Measurements from ENCODE around the gene KIAA1671. TPM values are rescaled to one million over a fixed set of nuclear protein-coding genes. Genes with fewer than 3 reads are reported as not detected.
A peak's percentile ranks its signal among the peaks of the same experiment; 100 is the strongest.
"Not testable (repeated sequence)": the region's sequence is repeated elsewhere in the genome, so short reads cannot be mapped to it uniquely, and the experiment has no call there.

Gene KIAA1671
- total RNA-seq (2022) (63.1 and 67.4 TPM in 2 replicates), Bru-seq, nascent RNA (percentile 79 among the genes with signal in this experiment), BruChase-seq, experiment 1, labeled RNA remaining after a 6-hour chase (percentile 83 among the genes with signal in this experiment), BruChase-seq, experiment 2, labeled RNA remaining after a 2-hour chase (percentile 81 among the genes with signal in this experiment)
- long read RNA-seq, full-length matches to known transcripts = 1 of 26 reads
- long read RNA-seq, partial matches to known transcripts = 1 of 26 reads
- long read RNA-seq, other reads (novel, unspliced or antisense) = 24 of 26 reads

- peak within 1 kb of the TSS; percentile 88 for H3K4me3 Mint-ChIP-seq (ENCODE audit: low read depth, unreplicated experiment)
- no peaks in the 10 kb centered on the region for H3K9me3 Mint-ChIP-seq (ENCODE audit: low read depth, unreplicated experiment)
- H3K27ac Mint-ChIP-seq (ENCODE audit: unreplicated experiment) = peak within 1 kb of the TSS; percentile 92
- intact Hi-C loops (cut with micrococcal nuclease; ENCODE audit: unreplicated experiment) = loop anchor here (1.0 to 5.0 kb wide), 2 partner anchors 75 to 96 kb away; no protein-coding TSS in a partner anchor
- TF ChIP-seq CTCF (IDR thresholded peaks at IDR 0.05; ENCODE audit: unreplicated experiment) = peak; percentile 98
- CTCF ChIA-PET = interaction anchor here (0.6 to 1.1 kb wide), 3 partner anchors 97 to 310 kb away, joined by 3 to 5 read pairs (median 3); no protein-coding TSS in a partner anchor
- peaks cover 27% of the 10 kb centered on the region for H3K36me3 Mint-ChIP-seq (ENCODE audit: insufficient read depth, unreplicated experiment)
- H3K27me3 Mint-ChIP-seq (ENCODE audit: unreplicated experiment) = no peaks in the 10 kb centered on the region
- peak; percentile 96 for DNase-seq
- no TSS peak for BruUV-seq (replicated peaks)
- peaks cover 37% of the 10 kb centered on the region for H3K4me1 Mint-ChIP-seq (ENCODE audit: low read depth, unreplicated experiment)
These were observed at the start of gene KIAA1671 for GRCh38 chr22:24951942-24952836. TSS of gene KIAA1671 (plus strand) at chr22:24952716. CDS start at chr22:25028000, 75,284 bp downstream.

GRCh38 chr22:24905909-24906308 is 46.6 kb upstream of the KIAA1671 start:
- no TSS peak for BruUV-seq (replicated peaks)
- H3K36me3 Mint-ChIP-seq (ENCODE audit: insufficient read depth, unreplicated experiment) = no peaks in the 10 kb centered on the region
- CTCF ChIA-PET = no interaction called here
- H3K9me3 Mint-ChIP-seq (ENCODE audit: low read depth, unreplicated experiment) = peaks cover 10% of the 10 kb centered on the region
- H3K4me3 Mint-ChIP-seq (ENCODE audit: low read depth, unreplicated experiment) = no peak overlapping the region
- H3K27ac Mint-ChIP-seq (ENCODE audit: unreplicated experiment) = no peak overlapping the region
- no peak for DNase-seq
- H3K4me1 Mint-ChIP-seq (ENCODE audit: low read depth, unreplicated experiment) = no peaks in the 10 kb centered on the region
- TF ChIP-seq CTCF (IDR thresholded peaks at IDR 0.05; ENCODE audit: unreplicated experiment) = no peak
- H3K27me3 Mint-ChIP-seq (ENCODE audit: unreplicated experiment) = no peaks in the 10 kb centered on the region
- intact Hi-C loops (cut with micrococcal nuclease; ENCODE audit: unreplicated experiment) = no loop called here

GRCh38 chr22:24907101-24907500 is 45.4 kb upstream of the KIAA1671 start:
- H3K9me3 Mint-ChIP-seq (ENCODE audit: low read depth, unreplicated experiment); intact Hi-C loops (cut with micrococcal nuclease; ENCODE audit: unreplicated experiment); H3K4me1 Mint-ChIP-seq (ENCODE audit: low read depth, unreplicated experiment); H3K36me3 Mint-ChIP-seq (ENCODE audit: insufficient read depth, unreplicated experiment); CTCF ChIA-PET; BruUV-seq (replicated peaks); DNase-seq; H3K4me3 Mint-ChIP-seq (ENCODE audit: low read depth, unreplicated experiment); H3K27me3 Mint-ChIP-seq (ENCODE audit: unreplicated experiment); H3K27ac Mint-ChIP-seq (ENCODE audit: unreplicated experiment): not testable (repeated sequence)

GRCh38 chr22:24920029-24920428 is 32.5 kb upstream of the KIAA1671 start:
- Mint-ChIP-seq H3K4me1 (ENCODE audit: low read depth, unreplicated experiment) (no peaks in the 10 kb centered on the region), H3K4me3 (ENCODE audit: low read depth, unreplicated experiment) (no peak overlapping the region), H3K9me3 (ENCODE audit: low read depth, unreplicated experiment) (no peaks in the 10 kb centered on the region), H3K36me3 (ENCODE audit: insufficient read depth, unreplicated experiment) (no peaks in the 10 kb centered on the region), H3K27me3 (ENCODE audit: unreplicated experiment) (peaks cover 15% of the 10 kb centered on the region), H3K27ac (ENCODE audit: unreplicated experiment) (no peak overlapping the region)
- no TSS peak for BruUV-seq (replicated peaks)
- intact Hi-C loops (cut with micrococcal nuclease; ENCODE audit: unreplicated experiment) = no loop called here
- CTCF ChIA-PET = no interaction called here
- no peak for TF ChIP-seq CTCF (IDR thresholded peaks at IDR 0.05; ENCODE audit: unreplicated experiment)
- no peak for DNase-seq
